ENCODE measurements around the gene CHRNE.

CHRNE gene

DNA sequence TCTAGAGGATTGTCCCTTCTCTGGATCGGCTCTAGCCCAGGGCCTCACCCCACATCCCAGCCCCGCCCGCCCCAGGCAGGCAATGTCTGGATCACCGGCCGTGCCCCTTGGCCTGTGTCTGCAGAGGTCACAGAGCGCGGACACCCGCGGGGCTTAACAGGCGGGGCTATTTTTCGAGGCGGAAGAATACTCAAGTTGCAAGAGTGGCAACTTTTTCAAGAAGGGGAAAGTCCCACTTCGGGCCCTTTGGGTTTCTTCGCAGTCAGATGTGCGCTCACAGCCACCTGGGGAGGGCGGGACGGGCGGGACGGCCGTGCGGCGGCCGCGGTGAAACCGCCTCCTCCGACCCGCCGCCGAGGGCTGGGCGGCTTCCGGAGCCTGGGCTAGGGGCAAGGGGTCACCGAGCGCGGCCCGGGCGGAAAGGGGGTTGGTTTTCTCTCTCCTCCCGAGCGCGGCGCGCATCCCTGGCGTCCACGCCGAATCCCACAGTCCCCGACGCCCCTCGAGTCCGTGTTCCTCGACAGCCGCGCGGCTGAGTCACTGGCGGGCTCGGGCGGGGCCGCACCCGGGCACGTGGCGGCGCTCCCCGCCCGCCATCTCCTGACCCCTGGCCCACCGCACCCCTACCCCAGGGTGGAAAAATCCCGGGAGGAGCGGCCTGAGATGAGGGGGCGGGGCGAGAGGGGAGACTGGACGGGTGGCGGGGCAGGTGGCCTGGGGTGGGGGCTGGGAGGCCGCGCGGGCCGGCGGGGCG is 46.6 kb upstream of the CHRNE start:
- peaks cover 8% of the 10 kb centered on the region; the same call in 1 of the 2 replicates for H3K79me2 ChIP-seq (ENCODE audit: insufficient read depth, low read depth)
- H3K27me3 ChIP-seq (ENCODE audit: insufficient read depth, low read depth), result no peaks in the 10 kb centered on the region
- H3K9ac ChIP-seq, result peak overlapping the region; percentile 66
- TF ChIP-seq, protein P1, sequence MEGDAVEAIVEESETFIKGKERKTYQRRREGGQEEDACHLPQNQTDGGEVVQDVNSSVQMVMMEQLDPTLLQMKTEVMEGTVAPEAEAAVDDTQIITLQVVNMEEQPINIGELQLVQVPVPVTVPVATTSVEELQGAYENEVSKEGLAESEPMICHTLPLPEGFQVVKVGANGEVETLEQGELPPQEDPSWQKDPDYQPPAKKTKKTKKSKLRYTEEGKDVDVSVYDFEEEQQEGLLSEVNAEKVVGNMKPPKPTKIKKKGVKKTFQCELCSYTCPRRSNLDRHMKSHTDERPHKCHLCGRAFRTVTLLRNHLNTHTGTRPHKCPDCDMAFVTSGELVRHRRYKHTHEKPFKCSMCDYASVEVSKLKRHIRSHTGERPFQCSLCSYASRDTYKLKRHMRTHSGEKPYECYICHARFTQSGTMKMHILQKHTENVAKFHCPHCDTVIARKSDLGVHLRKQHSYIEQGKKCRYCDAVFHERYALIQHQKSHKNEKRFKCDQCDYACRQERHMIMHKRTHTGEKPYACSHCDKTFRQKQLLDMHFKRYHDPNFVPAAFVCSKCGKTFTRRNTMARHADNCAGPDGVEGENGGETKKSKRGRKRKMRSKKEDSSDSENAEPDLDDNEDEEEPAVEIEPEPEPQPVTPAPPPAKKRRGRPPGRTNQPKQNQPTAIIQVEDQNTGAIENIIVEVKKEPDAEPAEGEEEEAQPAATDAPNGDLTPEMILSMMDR (conservative IDR thresholded peaks at IDR 0.05; ENCODE audit: low read depth, low read length), result no peak
- H3K4me1 ChIP-seq (ENCODE audit: low read depth, poor library complexity, severe bottlenecking), result no peaks in the 10 kb centered on the region
- no peaks in the 10 kb centered on the region for H3K36me3 ChIP-seq (ENCODE audit: insufficient read depth)
- H3K27ac ChIP-seq, result peak overlapping the region; percentile 85
- no peak overlapping the region for H2AFZ ChIP-seq (ENCODE audit: low read depth)
- no peak overlapping the region for H3K4me2 ChIP-seq
- H4K20me1 ChIP-seq (ENCODE audit: insufficient read depth), result no peaks in the 10 kb centered on the region
- no peak overlapping the region for H3K4me3 ChIP-seq (IDR thresholded peaks at IDR 0.05; ENCODE audit: insufficient read depth, low read depth, low read length)

DNA sequence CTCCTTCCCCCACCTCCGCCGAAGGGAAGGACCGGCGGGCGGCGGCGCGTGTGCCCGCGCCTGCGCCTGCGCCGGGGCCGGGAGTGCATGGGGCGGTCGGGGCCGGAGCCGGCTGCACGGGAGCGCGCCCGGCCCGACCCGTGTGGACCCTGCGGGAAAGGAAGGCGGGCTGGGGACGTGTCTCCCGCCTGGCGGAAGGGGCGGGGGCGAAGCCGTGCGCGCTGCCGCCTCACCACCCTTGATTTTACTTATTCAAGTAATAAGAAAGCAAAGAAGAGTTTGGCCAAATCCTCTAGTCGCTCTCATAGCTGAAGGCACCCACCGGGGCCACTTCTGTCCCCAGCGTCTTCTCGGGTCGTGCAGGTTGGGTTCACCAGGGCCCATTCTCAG is 46.0 kb upstream of the CHRNE start:
- Histone ChIP-seq H3K27ac (peak overlapping the region; percentile 85), H3K4me1 (ENCODE audit: low read depth, poor library complexity, severe bottlenecking) (no peaks in the 10 kb centered on the region), H3K4me3 (IDR thresholded peaks at IDR 0.05; ENCODE audit: insufficient read depth, low read depth, low read length) (no peak overlapping the region), H2AFZ (ENCODE audit: low read depth) (no peak overlapping the region), H3K36me3 (ENCODE audit: insufficient read depth) (no peaks in the 10 kb centered on the region), H3K79me2 (ENCODE audit: insufficient read depth, low read depth) (peaks cover 8% of the 10 kb centered on the region; the same call in 1 of the 2 replicates), H4K20me1 (ENCODE audit: insufficient read depth) (no peaks in the 10 kb centered on the region), H3K27me3 (ENCODE audit: insufficient read depth, low read depth) (no peaks in the 10 kb centered on the region), H3K9ac (peak overlapping the region; percentile 66; the same call in 1 of the 2 replicates), H3K4me2 (no peak overlapping the region)
- TF ChIP-seq, protein P1 (conservative IDR thresholded peaks at IDR 0.05; ENCODE audit: low read depth, low read length), result no peak

DNA sequence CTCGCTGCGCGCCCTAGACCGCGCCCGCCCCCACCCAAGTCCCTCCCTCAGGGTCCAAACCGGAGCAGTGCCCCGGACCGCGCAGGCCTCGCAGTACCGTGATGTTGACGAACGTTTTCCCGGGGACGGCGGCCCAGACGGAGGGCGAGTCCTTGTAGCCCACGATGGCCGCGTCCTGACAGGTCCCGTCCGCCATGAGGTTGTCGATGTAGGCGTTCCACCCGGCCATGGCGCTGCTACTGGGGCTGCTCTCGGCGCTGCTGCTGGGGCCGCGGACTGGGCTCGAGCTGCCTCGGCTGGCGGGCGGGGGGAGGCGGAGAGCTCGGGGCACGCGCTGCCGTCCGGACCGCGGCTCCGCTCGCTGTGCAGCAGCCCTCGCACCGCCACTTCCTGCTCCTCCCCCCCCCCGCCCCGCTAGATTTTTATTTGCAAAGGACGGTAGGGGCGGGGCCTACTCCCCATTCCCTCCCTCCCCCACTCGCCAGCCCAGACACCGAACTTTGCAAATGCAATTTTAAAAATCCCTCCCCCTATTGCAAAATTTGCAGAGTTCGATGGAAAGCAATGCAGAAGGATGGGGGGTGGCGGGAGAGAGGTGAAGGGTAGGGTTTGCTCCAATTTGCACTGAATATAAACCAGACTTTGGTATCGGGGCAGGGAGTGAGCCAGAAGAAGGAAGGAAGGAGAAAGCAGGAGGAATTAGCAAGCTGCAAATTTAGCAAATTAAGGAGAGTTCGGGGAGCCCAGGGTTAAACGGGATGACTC is 45.5 kb upstream of the CHRNE start, which contains the start of gene PFN1:
TSS of gene PFN1 (minus strand) at position 365 of the 765 bp plus-strand sequence. CDS start at position 229, 136 bp downstream.
- TF ChIP-seq, protein P1 (conservative IDR thresholded peaks at IDR 0.05; ENCODE audit: low read depth, low read length), result no peak
- H2AFZ ChIP-seq (ENCODE audit: low read depth), result no peak within 1 kb of the TSS
- no peaks in the 10 kb centered on the region for H4K20me1 ChIP-seq (ENCODE audit: insufficient read depth)
- H3K36me3 ChIP-seq (ENCODE audit: insufficient read depth), result no peaks in the 10 kb centered on the region
- no peaks in the 10 kb centered on the region for H3K27me3 ChIP-seq (ENCODE audit: insufficient read depth, low read depth)
- H3K9ac ChIP-seq, result peak within 1 kb of the TSS; percentile 66; the same call in 1 of the 2 replicates
- H3K4me1 ChIP-seq (ENCODE audit: low read depth, poor library complexity, severe bottlenecking), result no peaks in the 10 kb centered on the region
- peak within 1 kb of the TSS; percentile 85 for H3K27ac ChIP-seq
- no peak within 1 kb of the TSS for H3K4me3 ChIP-seq (IDR thresholded peaks at IDR 0.05; ENCODE audit: insufficient read depth, low read depth, low read length)
- peaks cover 8% of the 10 kb centered on the region; the same call in 1 of the 2 replicates for H3K79me2 ChIP-seq (ENCODE audit: insufficient read depth, low read depth)
- H3K4me2 ChIP-seq, result no peak within 1 kb of the TSS

DNA sequence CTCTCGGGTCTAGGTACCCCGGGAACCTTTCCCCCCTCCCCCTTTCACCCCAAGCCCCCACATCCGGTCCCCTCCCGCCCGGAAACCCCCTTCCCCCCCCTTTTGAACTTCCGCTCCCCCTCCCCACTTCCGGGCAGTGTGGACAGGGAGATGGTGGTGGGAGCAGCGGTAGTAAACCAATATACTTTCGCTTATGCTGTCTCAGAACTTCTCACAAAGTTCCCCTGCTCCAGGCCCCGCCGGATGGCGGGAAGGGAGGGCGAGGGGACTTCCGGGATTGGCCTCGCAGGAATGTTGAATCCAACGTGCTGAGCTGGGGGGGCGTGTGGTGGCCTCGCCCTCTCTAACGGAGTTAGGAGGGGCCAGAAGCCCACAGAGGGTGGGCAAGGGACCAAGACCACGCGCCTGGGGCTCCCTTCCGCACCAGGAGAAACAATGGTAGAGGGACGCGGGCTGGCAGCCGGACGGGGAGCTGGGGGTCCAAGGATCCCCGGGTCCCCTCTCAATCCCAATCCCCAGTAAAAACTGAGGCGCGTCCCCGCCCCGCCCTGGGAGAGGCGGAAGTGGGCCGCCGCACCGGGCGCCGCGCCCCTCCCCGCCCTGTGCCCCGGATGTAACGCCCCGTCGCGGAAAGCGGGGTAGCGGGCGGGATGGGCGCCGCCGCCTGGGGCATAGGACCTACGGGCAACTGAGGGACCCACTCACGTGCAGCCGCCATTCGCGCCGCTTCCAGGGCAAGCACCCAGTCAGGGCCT is 44.7 kb upstream of the CHRNE start:
- no peaks in the 10 kb centered on the region for H3K4me1 ChIP-seq (ENCODE audit: low read depth, poor library complexity, severe bottlenecking)
- TF ChIP-seq, protein P1 (conservative IDR thresholded peaks at IDR 0.05; ENCODE audit: low read depth, low read length), result no peak

More for the DNA sequence above, 44.7 kb upstream of the CHRNE start:
- Histone ChIP-seq H3K4me2 (no peak overlapping the region), H3K27me3 (ENCODE audit: insufficient read depth, low read depth) (no peaks in the 10 kb centered on the region), H3K27ac (peak overlapping the region; percentile 58), H2AFZ (ENCODE audit: low read depth) (no peak overlapping the region), H3K9ac (peak overlapping the region; percentile 65; the same call in 1 of the 2 replicates), H3K4me3 (IDR thresholded peaks at IDR 0.05; ENCODE audit: insufficient read depth, low read depth, low read length) (no peak overlapping the region), H4K20me1 (ENCODE audit: insufficient read depth) (no peaks in the 10 kb centered on the region), H3K36me3 (ENCODE audit: insufficient read depth) (no peaks in the 10 kb centered on the region), H3K79me2 (ENCODE audit: insufficient read depth, low read depth) (peaks cover 8% of the 10 kb centered on the region; the same call in 1 of the 2 replicates)
